ENCODE measurements around the gene NDOR1.
"Not testable (repeated sequence)": the region's sequence is repeated elsewhere in the genome, so short reads cannot be mapped to it uniquely, and the experiment has no call there.

NDOR1 gene

DNA sequence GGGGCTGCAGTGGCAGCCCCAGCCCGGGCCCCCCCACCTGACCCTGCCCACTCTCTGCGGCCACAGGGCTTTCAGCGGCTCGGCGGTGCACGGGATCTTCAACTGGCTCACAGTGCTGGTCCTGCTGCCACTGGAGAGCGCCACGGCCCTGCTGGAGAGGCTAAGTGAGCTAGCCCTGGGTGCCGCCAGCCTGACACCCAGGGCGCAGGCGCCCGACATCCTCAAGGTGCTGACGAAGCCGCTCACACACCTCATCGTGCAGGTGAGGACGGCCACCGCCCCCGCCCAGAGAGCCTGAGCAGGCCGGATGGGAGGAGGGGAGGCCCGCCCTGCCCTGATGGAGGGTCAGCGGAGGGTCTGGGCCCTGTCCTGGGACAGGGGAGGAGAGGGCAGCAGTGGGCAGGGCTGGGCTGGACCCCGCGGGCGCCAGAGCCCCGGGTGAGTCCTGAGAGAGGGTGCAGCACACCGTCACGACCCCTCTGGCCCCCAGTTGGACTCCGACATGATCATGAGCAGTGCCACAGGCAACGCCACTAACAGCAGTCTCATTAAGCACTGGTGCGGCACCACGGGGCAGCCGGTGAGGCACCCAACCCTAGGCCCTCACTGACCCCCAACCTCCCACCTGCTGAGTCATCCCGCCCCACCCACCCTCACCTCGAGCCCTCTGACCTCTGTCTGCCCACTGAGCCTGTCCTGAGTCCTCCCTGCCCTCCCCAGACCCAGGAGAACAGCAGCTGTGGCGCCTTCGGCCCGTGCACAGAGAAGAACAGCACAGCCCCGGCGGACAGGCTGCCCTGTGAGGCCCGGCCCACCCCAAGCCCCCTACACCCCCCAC, 27.9 kb downstream of the NDOR1 start:
- H3K4me1 ChIP-seq (ENCODE audit: control insufficient read depth in 2 of 2, insufficient read depth in 2 of 2, low read length in 2 of 2): peaks cover 34 to 43% of the 10 kb centered on the region in 2 donors
- H3K4me3 ChIP-seq (ENCODE audit: low read length in 2 of 2): no peak overlapping the region
- H3K27ac ChIP-seq (ENCODE audit: low read depth in 2 of 2, low read length in 2 of 2): no peak overlapping the region
- peaks cover 17 to 44% of the 10 kb centered on the region in 2 donors for H3K27me3 ChIP-seq (ENCODE audit: control insufficient read depth in 2 of 2, insufficient read depth in 2 of 2, low read length in 2 of 2)
- H3K36me3 ChIP-seq (ENCODE audit: control insufficient read depth in 2 of 2, insufficient read depth in 2 of 2, low read length in 2 of 2): no peaks in the 10 kb centered on the region
- H3K9ac ChIP-seq (ENCODE audit: low read depth in 1 of 2, low read length in 2 of 2): no peak overlapping the region
- H3K9me3 ChIP-seq (ENCODE audit: control insufficient read depth in 2 of 2, low read length in 2 of 2): no peaks in the 10 kb centered on the region

GRCh38 chr9:137234055-137234697, 28.7 kb downstream of the NDOR1 start:
- Histone ChIP-seq H3K27ac (ENCODE audit: low read depth in 2 of 2, low read length in 2 of 2) (no peak overlapping the region), H3K27me3 (ENCODE audit: control insufficient read depth in 2 of 2, insufficient read depth in 2 of 2, low read length in 2 of 2) (peaks cover 14 to 36% of the 10 kb centered on the region in 2 donors), H3K9me3 (ENCODE audit: control insufficient read depth in 2 of 2, low read length in 2 of 2) (no peaks in the 10 kb centered on the region), H3K4me1 (ENCODE audit: control insufficient read depth in 2 of 2, insufficient read depth in 2 of 2, low read length in 2 of 2) (peaks cover 42 to 47% of the 10 kb centered on the region in 2 donors), H3K4me3 (ENCODE audit: low read length in 2 of 2) (no peak overlapping the region), H3K9ac (ENCODE audit: low read depth in 1 of 2, low read length in 2 of 2) (no peak overlapping the region), H3K36me3 (ENCODE audit: control insufficient read depth in 2 of 2, insufficient read depth in 2 of 2, low read length in 2 of 2) (no peaks in the 10 kb centered on the region)

DNA sequence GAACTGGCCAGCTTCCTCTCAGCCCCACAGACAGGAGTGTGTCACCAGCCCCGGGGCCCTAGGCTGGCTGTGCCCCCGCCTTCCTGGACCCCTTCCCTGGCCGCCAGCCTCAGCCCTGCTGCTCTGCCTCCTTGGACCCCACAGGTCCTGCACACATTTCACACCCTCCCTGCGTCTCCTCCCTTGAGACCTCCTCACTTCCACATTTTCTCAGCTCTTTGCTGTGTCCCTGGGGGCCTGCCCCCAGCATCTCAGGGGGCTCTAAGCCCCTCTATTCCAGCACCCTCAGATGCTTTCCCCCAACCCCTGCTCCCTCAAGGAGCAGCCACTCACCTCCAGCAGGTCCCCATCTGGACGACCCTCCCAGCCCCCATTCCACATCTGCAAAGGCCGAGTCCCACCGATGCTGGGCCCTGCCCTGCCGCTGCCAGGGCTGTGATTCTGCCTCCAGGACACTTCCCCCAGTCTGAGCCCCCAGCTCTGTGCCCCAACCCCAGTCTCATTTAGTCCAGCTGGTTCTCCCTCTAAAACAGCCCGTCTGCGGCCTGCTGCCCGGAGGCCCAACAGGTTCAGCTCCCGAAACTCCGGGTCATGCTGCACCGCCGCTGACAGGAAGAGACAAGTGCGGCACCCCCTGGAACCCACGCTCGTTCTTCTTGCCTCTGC, 29.4 kb downstream of the NDOR1 start:
- Histone ChIP-seq H3K4me3 (ENCODE audit: low read length in 2 of 2) (no peak overlapping the region), H3K27ac (ENCODE audit: low read depth in 2 of 2, low read length in 2 of 2) (no peak overlapping the region), H3K27me3 (ENCODE audit: control insufficient read depth in 2 of 2, insufficient read depth in 2 of 2, low read length in 2 of 2) (peaks cover 13 to 31% of the 10 kb centered on the region in 2 donors), H3K9ac (ENCODE audit: low read depth in 1 of 2, low read length in 2 of 2) (no peak overlapping the region), H3K36me3 (ENCODE audit: control insufficient read depth in 2 of 2, insufficient read depth in 2 of 2, low read length in 2 of 2) (no peaks in the 10 kb centered on the region), H3K9me3 (ENCODE audit: control insufficient read depth in 2 of 2, low read length in 2 of 2) (no peaks in the 10 kb centered on the region), H3K4me1 (ENCODE audit: control insufficient read depth in 2 of 2, insufficient read depth in 2 of 2, low read length in 2 of 2) (peaks cover 38 to 42% of the 10 kb centered on the region in 2 donors)

DNA sequence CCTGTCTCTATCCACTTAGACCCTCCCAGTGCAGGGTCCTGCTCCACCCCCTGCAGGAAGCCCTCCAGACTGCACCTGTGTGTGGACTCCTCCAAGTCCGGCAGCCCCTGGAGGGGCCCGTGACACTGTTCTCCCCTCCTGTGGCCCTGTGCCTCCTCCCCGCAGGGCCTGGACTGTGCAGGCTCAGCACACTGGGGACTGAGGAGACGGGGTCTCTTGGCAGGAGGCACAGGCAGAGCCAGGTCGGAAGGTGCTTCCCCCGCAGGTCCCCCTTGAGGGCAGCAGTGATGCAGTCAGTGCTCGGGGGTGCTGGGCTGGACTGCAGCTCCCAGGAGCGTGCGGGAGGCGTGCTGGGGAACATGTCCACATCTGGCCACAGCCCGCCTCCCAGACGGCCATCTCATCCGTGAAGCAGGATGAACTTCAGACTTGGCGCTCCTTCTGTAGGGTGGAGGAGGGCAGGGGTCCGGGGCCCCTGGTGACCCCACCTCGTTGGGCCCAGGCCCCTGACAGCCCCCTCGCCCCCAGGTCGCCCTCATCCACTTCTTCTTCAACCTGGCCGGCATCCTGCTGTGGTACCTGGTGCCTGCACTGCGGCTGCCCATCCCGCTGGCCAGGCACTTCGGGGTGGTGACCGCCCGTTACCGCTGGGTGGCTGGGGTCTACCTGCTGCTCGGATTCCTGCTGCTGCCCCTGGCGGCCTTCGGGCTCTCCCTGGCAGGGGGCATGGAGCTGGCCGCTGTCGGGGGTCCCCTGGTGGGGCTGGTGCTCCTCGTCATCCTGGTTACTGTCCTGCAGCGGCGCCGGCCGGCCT, 30.1 kb downstream of the NDOR1 start:
- Histone ChIP-seq H3K9ac (ENCODE audit: low read depth in 1 of 2, low read length in 2 of 2) (peak overlapping the region in 1 of 2 donors; percentile 65), H3K9me3 (ENCODE audit: control insufficient read depth in 2 of 2, low read length in 2 of 2) (no peaks in the 10 kb centered on the region), H3K4me3 (ENCODE audit: low read length in 2 of 2) (no peak overlapping the region), H3K27ac (ENCODE audit: low read depth in 2 of 2, low read length in 2 of 2) (no peak overlapping the region), H3K27me3 (ENCODE audit: control insufficient read depth in 2 of 2, insufficient read depth in 2 of 2, low read length in 2 of 2) (peaks cover 13 to 29% of the 10 kb centered on the region in 2 donors), H3K36me3 (ENCODE audit: control insufficient read depth in 2 of 2, insufficient read depth in 2 of 2, low read length in 2 of 2) (no peaks in the 10 kb centered on the region), H3K4me1 (ENCODE audit: control insufficient read depth in 2 of 2, insufficient read depth in 2 of 2, low read length in 2 of 2) (peaks cover 36 to 43% of the 10 kb centered on the region in 2 donors)

DNA sequence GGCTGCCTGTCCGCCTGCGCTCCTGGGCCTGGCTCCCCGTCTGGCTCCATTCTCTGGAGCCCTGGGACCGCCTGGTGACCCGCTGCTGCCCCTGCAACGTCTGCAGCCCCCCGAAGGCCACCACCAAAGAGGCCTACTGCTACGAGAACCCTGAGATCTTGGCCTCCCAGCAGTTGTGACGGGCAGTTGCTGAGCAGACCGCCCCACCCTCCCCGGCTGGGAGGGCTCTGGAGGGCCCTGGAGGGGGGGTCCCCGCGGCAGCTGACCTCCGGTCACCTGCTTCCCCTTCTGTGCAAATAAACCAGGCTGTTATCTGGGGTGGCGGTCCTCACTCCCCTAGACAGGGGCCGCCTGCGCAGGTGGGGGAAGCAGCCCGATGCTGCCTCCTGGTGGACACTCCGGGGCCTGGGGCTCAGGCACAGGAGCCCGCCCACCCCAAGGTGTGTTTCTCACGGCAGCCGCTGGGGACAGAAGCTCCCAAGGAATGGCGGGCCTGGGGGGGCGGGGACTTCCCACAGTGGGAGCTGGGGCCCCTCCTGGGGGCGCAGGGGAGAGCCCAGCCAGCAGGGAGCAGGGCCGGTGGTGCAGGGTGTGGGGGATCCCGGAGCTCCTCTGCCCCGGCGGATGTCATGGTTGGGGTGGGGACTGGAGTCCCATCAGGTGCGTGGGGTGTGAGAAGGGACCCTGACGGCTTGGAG, 30.9 kb downstream of the NDOR1 start:
- Histone ChIP-seq H3K36me3 (ENCODE audit: control insufficient read depth in 2 of 2, insufficient read depth in 2 of 2, low read length in 2 of 2) (no peaks in the 10 kb centered on the region), H3K27ac (ENCODE audit: low read depth in 2 of 2, low read length in 2 of 2) (peak overlapping the region in 1 of 2 donors; percentile 23), H3K9ac (ENCODE audit: low read depth in 1 of 2, low read length in 2 of 2) (peak overlapping the region; percentile 63 to 65), H3K4me1 (ENCODE audit: control insufficient read depth in 2 of 2, insufficient read depth in 2 of 2, low read length in 2 of 2) (peaks cover 36 to 43% of the 10 kb centered on the region in 2 donors), H3K9me3 (ENCODE audit: control insufficient read depth in 2 of 2, low read length in 2 of 2) (no peaks in the 10 kb centered on the region), H3K4me3 (ENCODE audit: low read length in 2 of 2) (peak overlapping the region; percentile 13 to 50), H3K27me3 (ENCODE audit: control insufficient read depth in 2 of 2, insufficient read depth in 2 of 2, low read length in 2 of 2) (peaks cover 11 to 28% of the 10 kb centered on the region in 2 donors)

- Histone ChIP-seq H3K4me1 (ENCODE audit: control insufficient read depth in 2 of 2, insufficient read depth in 2 of 2, low read length in 2 of 2) (peaks cover 36 to 43% of the 10 kb centered on the region in 2 donors), H3K9me3 (ENCODE audit: control insufficient read depth in 2 of 2, low read length in 2 of 2) (no peaks in the 10 kb centered on the region), H3K27ac (ENCODE audit: low read depth in 2 of 2, low read length in 2 of 2) (peak overlapping the region; percentile 75 to 80), H3K9ac (ENCODE audit: low read depth in 1 of 2, low read length in 2 of 2) (peak overlapping the region; percentile 63 to 65), H3K4me3 (ENCODE audit: low read length in 2 of 2) (peak overlapping the region; percentile 13 to 50), H3K27me3 (ENCODE audit: control insufficient read depth in 2 of 2, insufficient read depth in 2 of 2, low read length in 2 of 2) (peaks cover 11 to 22% of the 10 kb centered on the region in 2 donors), H3K36me3 (ENCODE audit: control insufficient read depth in 2 of 2, insufficient read depth in 2 of 2, low read length in 2 of 2) (peaks cover 0 to under 1% of the 10 kb centered on the region in 2 donors)
Observed at GRCh38 chr9:137236936-137237421, 31.5 kb downstream of the NDOR1 start.

GRCh38 chr9:137237759-137238726, 32.5 kb downstream of the NDOR1 start:
- peaks cover 43 to 47% of the 10 kb centered on the region in 2 donors for H3K4me1 ChIP-seq (ENCODE audit: control insufficient read depth in 2 of 2, insufficient read depth in 2 of 2, low read length in 2 of 2)
- peaks cover 6 to 11% of the 10 kb centered on the region in 2 donors for H3K36me3 ChIP-seq (ENCODE audit: control insufficient read depth in 2 of 2, insufficient read depth in 2 of 2, low read length in 2 of 2)
- H3K27ac ChIP-seq (ENCODE audit: low read depth in 2 of 2, low read length in 2 of 2): peak overlapping the region; percentile 75 to 80
- H3K9ac ChIP-seq (ENCODE audit: low read depth in 1 of 2, low read length in 2 of 2): peak overlapping the region in 1 of 2 donors; percentile 65
- H3K4me3 ChIP-seq (ENCODE audit: low read length in 2 of 2): peak overlapping the region in 1 of 2 donors; percentile 22
- H3K9me3 ChIP-seq (ENCODE audit: control insufficient read depth in 2 of 2, low read length in 2 of 2): no peaks in the 10 kb centered on the region
- peaks cover 11 to 14% of the 10 kb centered on the region in 2 donors for H3K27me3 ChIP-seq (ENCODE audit: control insufficient read depth in 2 of 2, insufficient read depth in 2 of 2, low read length in 2 of 2)

DNA sequence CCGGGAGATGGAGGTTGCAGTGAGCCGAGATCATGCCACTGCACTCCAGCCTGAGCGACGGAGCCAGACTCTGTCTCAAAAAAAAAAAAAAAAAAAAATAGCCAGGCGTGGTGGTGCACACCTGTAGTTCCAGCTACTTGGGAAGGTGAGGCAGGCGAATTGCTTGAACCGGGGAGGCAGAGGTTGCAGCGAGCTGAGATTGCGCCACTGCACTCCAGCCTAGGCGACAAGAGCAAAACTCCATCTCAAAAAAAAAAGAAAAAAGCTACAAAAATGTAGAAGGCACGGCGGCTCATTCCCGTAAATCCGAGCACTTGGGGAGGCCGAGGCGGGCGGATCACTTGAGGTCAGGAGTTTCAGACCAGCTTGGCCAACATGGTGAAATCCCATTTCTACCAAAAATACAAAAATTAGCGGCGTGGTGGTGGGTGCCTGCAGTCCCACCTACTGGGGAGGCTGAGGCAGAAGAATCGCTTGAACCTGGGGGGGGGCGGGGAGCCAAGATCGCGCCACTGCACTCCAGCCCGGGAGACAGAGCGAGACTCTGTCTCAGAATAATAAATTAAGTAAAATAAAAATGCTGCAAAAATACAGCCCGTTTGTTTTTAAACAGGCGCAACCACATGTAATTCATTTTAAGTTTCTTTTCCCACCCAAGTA, 34.2 kb downstream of the NDOR1 start:
- Histone ChIP-seq H3K36me3 (ENCODE audit: control insufficient read depth in 2 of 2, insufficient read depth in 2 of 2, low read length in 2 of 2) (peaks cover 14 to 19% of the 10 kb centered on the region in 2 donors), H3K27ac (ENCODE audit: low read depth in 2 of 2, low read length in 2 of 2) (peak overlapping the region; percentile 99), H3K9ac (ENCODE audit: low read depth in 1 of 2, low read length in 2 of 2) (peak overlapping the region; percentile 72 to 94), H3K4me1 (ENCODE audit: control insufficient read depth in 2 of 2, insufficient read depth in 2 of 2, low read length in 2 of 2) (peaks cover 52 to 60% of the 10 kb centered on the region in 2 donors), H3K4me3 (ENCODE audit: low read length in 2 of 2) (peak overlapping the region; percentile 71 to 78)
- H3K27me3 ChIP-seq (ENCODE audit: control insufficient read depth in 2 of 2, insufficient read depth in 2 of 2, low read length in 2 of 2); H3K9me3 ChIP-seq (ENCODE audit: control insufficient read depth in 2 of 2, low read length in 2 of 2): not testable (repeated sequence)
